Ovary (tissue), 9 donors: ENCODE data around the gene CACNA2D3. TPM values are rescaled to one million over a fixed set of nuclear protein-coding genes. Genes with fewer than 3 reads are reported as not detected.
A peak's percentile ranks its signal among the peaks of the same experiment; 100 is the strongest.

Experiments
- DNase-seq, 5 donors: peaks; one replicate each; pipeline ENCODE4 v3.0.0-alpha.2; 2019 to 2020
- H3K27ac ChIP-seq, 2 donors: fragments of 200-600 bp; one replicate each; pipeline versions ENCODE4 v1.5.1 to v1.8.0; 2019 to 2022
- H3K27me3 ChIP-seq: fragments of 200-600 bp; one replicate; pipeline ENCODE4 v1.8.0; 2022
- H3K36me3 ChIP-seq: fragments of 200-600 bp; sonication (generic); one replicate; pipeline ENCODE4 v1.5.1; 2019
- H3K4me1 ChIP-seq: one replicate; pipeline ENCODE4 v1.8.1; 2013; ENCODE audit warnings: mild to moderate bottlenecking, moderate library complexity; ENCODE audit not compliant: insufficient read depth
- H3K4me3 ChIP-seq: fragments of 200-600 bp; sonication (generic); one replicate; pipeline ENCODE4 v1.5.1; 2017
- H3K9me3 ChIP-seq, 2 donors: fragments of 200-600 bp in 1 of 2; sonication (generic) in 1 of 2; one replicate each; pipeline versions ENCODE4 v1.5.1 to v1.8.1; 2013 to 2019; ENCODE audit warnings: mild to moderate bottlenecking in 1 of 2, moderate library complexity in 1 of 2
- EP300 ChIP-seq: sonication (generic); formaldehyde crosslinking; IDR thresholded peaks from one replicate; pipeline ENCODE4 v1.6.1; 2017; ENCODE audit warnings: antibody characterized with exemption
- POLR2A ChIP-seq: fragments of 450-650 bp; IDR thresholded peaks from one replicate; pipeline ENCODE4 v1.6.1; 2017; ENCODE audit warnings: antibody characterized with exemption, mild to moderate bottlenecking, moderate library complexity
- WGBS, 3 donors: extraction: QIAGEN DNeasy Blood & Tissue Kit in 1 of 3; methylation state at CpG; one replicate each; pipeline versions ENCODE4 v1.1.5 to v1.1.7; 2013 to 2017; 5-methylcytosine and 5-hydroxymethylcytosine counted together
- intact Hi-C, 4 donors: fragments of 100-400 bp; cut with DNase I; formaldehyde crosslinking; loops; one replicate each; pipeline versions ENCODE4 v1.11.0 to v1.15.1; 2022 to 2023
- polyA plus RNA-seq, 2 donors: library from polyadenylated mRNA; stranded (reverse); fragments of 200-250 nt in 1 of 2; fragments of 350-450 nt in 1 of 2; fragmentation: Illumina TruSeq in 1 of 2; extraction: RNeasy Lipid Tissue Mini Kit (QIAGEN cat#74804) in 1 of 2; gene quantifications; one replicate each; pipeline ENCODE4 v1.2.3, GENCODE V29; 2013 to 2014
- total RNA-seq, 7 donors: library from RNA; depleted of rRNA in 2 of 7; stranded (reverse); fragments of >200 nt in 2 of 7; fragmentation: NEBNext Ultra II Directional in 3 of 7; extraction: Animal tissue kit (Norgen Biotek cat#: 25700) in 3 of 7; gene quantifications; one replicate each; pipeline versions ENCODE4 v1.1.0 to v1.2.4, GENCODE V29; 2016 to 2023
- TF ChIP-seq, protein P1 (sequence below), 3 donors: fragments of 450-650 bp in 2 of 3; fragments of 200-600 bp in 1 of 3; IDR thresholded peaks; one replicate each; pipeline versions ENCODE4 v1.5.1 to v1.8.0; 2016 to 2022; ENCODE audit warnings: antibody characterized with exemption in 3 of 3, mild to moderate bottlenecking in 1 of 3
- donor health status: DM: no; HTN: no; CAD: no; lungs with moderate emphysema.
- donor health status: DM: no; HTN: no; CAD: no.
- donor health status: Bipolar disorder and iron deficiency.
- donor health status: DM: yes; HTN: yes; CAD: no.
- donor health status: DM: no; HTN: no; CAD: no.
- donor health status: DM: yes; HTN: yes; CAD: no.

The CACNA2D3 gene
- total and polyA plus RNA-seq, 9 donors, result 2.0 to 10.1 (median 4.7) TPM

DNA sequence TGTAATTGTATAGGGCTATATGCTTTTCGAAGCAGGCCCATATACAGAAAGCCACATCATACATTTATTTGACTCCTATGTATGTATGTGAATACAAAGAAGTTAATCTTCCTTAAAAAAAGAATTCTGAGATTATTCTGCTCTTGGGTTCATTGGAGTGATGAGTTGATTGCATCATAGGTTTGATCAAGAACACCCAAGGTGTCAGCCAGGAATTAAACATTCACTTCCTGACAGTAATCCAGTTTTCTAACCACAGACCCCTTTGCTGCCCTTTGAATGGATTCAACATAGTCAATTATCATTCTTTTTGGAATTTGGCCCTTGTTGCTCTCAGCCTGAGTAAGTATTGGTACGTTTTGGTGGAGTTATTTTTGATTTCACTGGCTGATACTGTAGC lies 225.6 kb downstream of the CACNA2D3 start:
- Histone ChIP-seq H3K27ac (no peak overlapping the region), H3K36me3 (no peaks in the 10 kb centered on the region), H3K9me3 (no peaks in the 10 kb centered on the region), H3K4me3 (no peak overlapping the region), H3K27me3 (no peaks in the 10 kb centered on the region), H3K4me1 (peaks cover 7% of the 10 kb centered on the region)
- DNase-seq, result no peak
- 73 to 81% (median 74%) methylated on average over 2 of the region's 2 CpGs for WGBS, 3 donors
- intact Hi-C loops, result no loop called here
- TF ChIP-seq EP300 (no peak), POLR2A (no peak)
- TF ChIP-seq, protein P1, sequence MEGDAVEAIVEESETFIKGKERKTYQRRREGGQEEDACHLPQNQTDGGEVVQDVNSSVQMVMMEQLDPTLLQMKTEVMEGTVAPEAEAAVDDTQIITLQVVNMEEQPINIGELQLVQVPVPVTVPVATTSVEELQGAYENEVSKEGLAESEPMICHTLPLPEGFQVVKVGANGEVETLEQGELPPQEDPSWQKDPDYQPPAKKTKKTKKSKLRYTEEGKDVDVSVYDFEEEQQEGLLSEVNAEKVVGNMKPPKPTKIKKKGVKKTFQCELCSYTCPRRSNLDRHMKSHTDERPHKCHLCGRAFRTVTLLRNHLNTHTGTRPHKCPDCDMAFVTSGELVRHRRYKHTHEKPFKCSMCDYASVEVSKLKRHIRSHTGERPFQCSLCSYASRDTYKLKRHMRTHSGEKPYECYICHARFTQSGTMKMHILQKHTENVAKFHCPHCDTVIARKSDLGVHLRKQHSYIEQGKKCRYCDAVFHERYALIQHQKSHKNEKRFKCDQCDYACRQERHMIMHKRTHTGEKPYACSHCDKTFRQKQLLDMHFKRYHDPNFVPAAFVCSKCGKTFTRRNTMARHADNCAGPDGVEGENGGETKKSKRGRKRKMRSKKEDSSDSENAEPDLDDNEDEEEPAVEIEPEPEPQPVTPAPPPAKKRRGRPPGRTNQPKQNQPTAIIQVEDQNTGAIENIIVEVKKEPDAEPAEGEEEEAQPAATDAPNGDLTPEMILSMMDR (IDR thresholded peaks at IDR 0.05), result no peak

DNA sequence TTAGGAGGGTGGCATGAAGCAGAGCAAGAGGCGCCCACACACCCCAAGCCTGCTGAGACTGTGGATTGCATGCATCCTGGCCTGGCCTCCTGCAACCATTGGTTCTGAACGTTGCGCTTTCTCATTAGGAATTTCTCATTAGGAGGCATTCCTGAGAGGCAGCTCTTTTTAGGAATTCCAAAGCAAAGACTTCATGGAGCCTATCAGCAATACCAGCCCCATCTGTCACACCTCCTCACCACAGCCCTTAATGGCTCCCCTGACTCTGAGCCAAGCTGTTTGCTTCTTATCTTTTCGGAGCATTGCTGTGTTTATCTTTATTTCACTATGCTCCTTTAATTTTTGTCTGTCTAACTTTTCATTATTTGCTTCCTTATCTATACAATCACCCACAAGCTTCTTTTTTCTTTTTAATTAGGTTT lies 226.9 kb downstream of the CACNA2D3 start:
- TF ChIP-seq EP300, result no peak
- no peak for TF ChIP-seq POLR2A
- no peaks in the 10 kb centered on the region for H3K9me3 ChIP-seq
- H3K36me3 ChIP-seq, result no peaks in the 10 kb centered on the region
- peaks cover 12% of the 10 kb centered on the region for H3K4me1 ChIP-seq
- whole genome bisulfite sequencing, 3 donors, result 52 to 61% (median 56%) methylated on average over 4 of the region's 4 CpGs
- H3K27me3 ChIP-seq, result no peaks in the 10 kb centered on the region
- H3K4me3 ChIP-seq, result no peak overlapping the region
- intact Hi-C loops, result no loop called here
- no peak for DNase-seq
- no peak overlapping the region for H3K27ac ChIP-seq

DNA sequence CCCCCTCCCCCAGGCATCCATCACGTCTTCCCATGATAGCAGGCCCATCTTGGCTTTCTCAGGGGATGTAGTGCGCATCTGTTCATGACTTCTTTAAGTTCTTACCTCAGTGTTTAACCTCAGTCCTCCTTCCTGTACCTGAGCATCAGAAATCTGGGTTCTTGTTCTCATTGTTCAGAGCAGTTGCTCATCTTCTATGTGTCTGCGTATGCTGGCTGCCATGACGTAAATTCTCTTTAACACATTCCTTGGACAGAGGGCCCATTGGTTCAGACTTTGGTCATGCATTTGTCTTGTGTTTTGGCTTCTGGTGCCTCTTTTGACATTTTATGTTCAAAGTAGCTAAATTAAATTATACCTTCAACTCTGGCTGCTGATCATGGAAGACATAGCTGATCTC lies 227.3 kb downstream of the CACNA2D3 start:
- intact Hi-C loops, result loop anchor here in 1 of 4 donors (2.0 kb wide), 1 partner anchor 25 kb away; no protein-coding TSS in a partner anchor
- Histone ChIP-seq H3K9me3 (no peaks in the 10 kb centered on the region), H3K27me3 (no peaks in the 10 kb centered on the region), H3K4me1 (peaks cover 9% of the 10 kb centered on the region), H3K36me3 (no peaks in the 10 kb centered on the region), H3K27ac (no peak overlapping the region), H3K4me3 (no peak overlapping the region)
- no peak for DNase-seq
- TF ChIP-seq, protein P1 (IDR thresholded peaks at IDR 0.05), result no peak
- TF ChIP-seq POLR2A, result no peak
- no peak for TF ChIP-seq EP300
- 85 to 87% (median 85%) methylated on average over 4 of the region's 4 CpGs for WGBS, 3 donors

DNA sequence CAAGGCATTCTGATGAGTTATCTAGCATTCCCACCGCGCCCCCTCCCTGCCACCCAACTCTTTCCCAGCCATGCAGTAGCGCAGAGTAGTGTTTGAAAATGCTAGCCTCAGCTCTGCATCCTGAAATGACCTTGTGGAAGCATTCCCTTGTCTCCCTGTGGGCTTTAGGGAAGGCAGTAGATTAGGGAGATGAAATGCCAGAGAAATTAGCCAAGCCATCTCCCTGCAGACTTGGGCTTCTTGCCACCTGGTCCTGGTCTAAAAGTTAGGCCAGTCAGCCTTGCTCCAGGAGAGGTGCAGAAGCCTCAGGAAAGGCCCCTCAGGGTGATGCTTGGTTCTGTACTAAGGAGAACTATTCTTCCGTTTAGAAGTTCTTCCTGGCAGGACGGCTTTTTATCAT lies 231.2 kb downstream of the CACNA2D3 start:
- Histone ChIP-seq H3K4me3 (no peak overlapping the region), H3K36me3 (no peaks in the 10 kb centered on the region), H3K4me1 (peaks cover 22% of the 10 kb centered on the region), H3K9me3 (no peaks in the 10 kb centered on the region), H3K27ac (no peak overlapping the region), H3K27me3 (no peaks in the 10 kb centered on the region)
- DNase-seq, result peak in 4 of 5 donors; percentile 15 to 57 (median 30)
- TF ChIP-seq POLR2A, result no peak
- TF ChIP-seq EP300, result no peak
- TF ChIP-seq, protein P1 (IDR thresholded peaks at IDR 0.05), result no peak
- WGBS, 3 donors, result 17 to 22% (median 19%) methylated on average over 5 of the region's 5 CpGs
- intact Hi-C loops, result no loop called here

DNA sequence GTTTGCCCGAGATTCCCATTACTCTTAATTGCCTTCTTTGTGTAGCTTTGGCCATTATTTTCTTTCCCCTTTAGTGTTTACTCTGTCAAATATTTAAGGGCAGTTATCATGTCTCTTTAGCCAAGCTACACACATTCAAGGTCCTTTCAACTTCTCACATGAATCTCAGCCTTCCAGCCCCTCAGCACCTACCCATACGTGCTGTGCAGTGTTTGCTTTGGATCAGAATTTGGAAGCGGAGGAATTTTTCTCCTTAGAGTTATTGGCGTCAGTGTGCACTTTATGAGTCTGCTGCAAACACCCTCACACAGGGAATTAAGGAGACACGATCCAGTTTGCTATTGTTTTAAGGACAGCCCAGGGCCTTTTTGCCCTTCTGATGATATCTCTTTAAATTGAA lies 231.6 kb downstream of the CACNA2D3 start:
- DNase-seq, result no peak
- 9 to 14% (median 11%) methylated on average over 5 of the region's 5 CpGs for WGBS, 3 donors
- H3K9me3 ChIP-seq, result no peaks in the 10 kb centered on the region
- H3K36me3 ChIP-seq, result no peaks in the 10 kb centered on the region
- H3K4me1 ChIP-seq, result peaks cover 22% of the 10 kb centered on the region
- H3K27ac ChIP-seq, result no peak overlapping the region
- no peak for TF ChIP-seq POLR2A
- TF ChIP-seq EP300, result no peak
- TF ChIP-seq, protein P1 (IDR thresholded peaks at IDR 0.05), result no peak
- intact Hi-C loops, result no loop called here
- H3K27me3 ChIP-seq, result no peaks in the 10 kb centered on the region
- no peak overlapping the region for H3K4me3 ChIP-seq
